Stomach (tissue), 9 donors: ENCODE measurements around the gene PARS2. TPM values are rescaled to one million over a fixed set of nuclear protein-coding genes. Genes with fewer than 3 reads are reported as not detected.
A peak's percentile ranks its signal among the peaks of the same experiment; 100 is the strongest.

Experiments
- DNase-seq, 2 donors: peaks; one replicate each; pipeline versions ENCODE4 v3.0.0 to v3.0.0-alpha.2; 2013 to 2019
- H3K27ac ChIP-seq, 5 donors: fragments of 200-600 bp in 4 of 5; sonication (generic) in 4 of 5; one replicate each; pipeline ENCODE4 v1.5.1; 2013 to 2019; ENCODE audit warnings: mild to moderate bottlenecking in 1 of 5, moderate library complexity in 1 of 5
- H3K27me3 ChIP-seq, 3 donors: fragments of 200-600 bp; sonication (generic); one replicate each; pipeline ENCODE4 v1.5.1; 2017 to 2019; ENCODE audit warnings: mixed run types in 1 of 3
- H3K36me3 ChIP-seq, 4 donors: fragments of 200-600 bp; sonication (generic); 1 replicate in 3 of 4; 2 replicates in 1 of 4; pipeline ENCODE4 v1.5.1; 2016 to 2019
- H3K4me1 ChIP-seq, 4 donors: fragments of 200-600 bp; sonication (generic); one replicate each; pipeline ENCODE4 v1.5.1; 2016 to 2019
- H3K4me3 ChIP-seq, 4 donors: fragments of 200-600 bp; sonication (generic) in 3 of 4; one replicate each; pipeline ENCODE4 v1.5.1; 2016 to 2019; ENCODE audit warnings: mild to moderate bottlenecking in 1 of 4
- H3K9me3 ChIP-seq, 4 donors: fragments of 200-600 bp; sonication (generic); one replicate each; pipeline ENCODE4 v1.5.1; 2016 to 2019
- EP300 ChIP-seq: sonication (generic); formaldehyde crosslinking; IDR thresholded peaks from one replicate; pipeline ENCODE4 v1.6.1; 2017; ENCODE audit warnings: antibody characterized with exemption
- POLR2A ChIP-seq, 4 donors: fragments of 450-650 bp; IDR thresholded peaks; one replicate each; pipeline ENCODE4 v1.6.1; 2016; ENCODE audit warnings: antibody characterized with exemption in 4 of 4, control low read depth in 2 of 4, mild to moderate bottlenecking in 1 of 4, moderate library complexity in 1 of 4
- POLR2AphosphoS5 ChIP-seq, 3 donors: sonication (generic); formaldehyde crosslinking; IDR thresholded peaks; one replicate each; pipeline ENCODE4 v1.6.1; 2016; ENCODE audit warnings: antibody characterized with exemption in 3 of 3
- whole genome bisulfite sequencing, 5 donors: extraction: QIAGEN DNeasy Blood & Tissue Kit in 3 of 5; methylation state at CpG; one replicate each; pipeline versions ENCODE4 v1.1.5 to v1.1.7; 2013 to 2018; 5-methylcytosine and 5-hydroxymethylcytosine counted together
- intact Hi-C: fragments of 100-400 bp; cut with DNase I; formaldehyde crosslinking; loops from one replicate; pipeline ENCODE4 v1.15.1; 2023; ENCODE audit warnings: low total_unique reads
- polyA plus RNA-seq, 3 donors: library from polyadenylated mRNA; stranded (reverse); fragments of 200-250 nt; gene quantifications; one replicate each; pipeline ENCODE4 v1.2.3, GENCODE V29; 2013
- total RNA-seq, 5 donors: library from RNA; depleted of rRNA; stranded (reverse); fragments of >200 nt; gene quantifications; one replicate each; pipeline versions ENCODE4 v1.1.0 to v1.2.3, GENCODE V29; 2014 to 2016
- TF ChIP-seq, protein P1 (sequence below), 7 experiments: fragments of 450-650 bp in 4 of 7; fragments of 200-600 bp in 3 of 7; sonication (generic) in 3 of 7; IDR thresholded peaks; one replicate each; pipeline ENCODE4 v1.5.1; 2016 to 2019; ENCODE audit warnings: antibody characterized with exemption in 7 of 7, control low read depth in 2 of 7, mild to moderate bottlenecking in 1 of 7
- donor health status: healthy with polysubstance abuse.
- donor health status: Bipolar disorder and iron deficiency.
- donor health status: healthy.

Gene PARS2
- total and polyA plus RNA-seq, 8 donors: 0.29 to 3.6 (median 1.8) TPM; not detected in 1

DNA sequence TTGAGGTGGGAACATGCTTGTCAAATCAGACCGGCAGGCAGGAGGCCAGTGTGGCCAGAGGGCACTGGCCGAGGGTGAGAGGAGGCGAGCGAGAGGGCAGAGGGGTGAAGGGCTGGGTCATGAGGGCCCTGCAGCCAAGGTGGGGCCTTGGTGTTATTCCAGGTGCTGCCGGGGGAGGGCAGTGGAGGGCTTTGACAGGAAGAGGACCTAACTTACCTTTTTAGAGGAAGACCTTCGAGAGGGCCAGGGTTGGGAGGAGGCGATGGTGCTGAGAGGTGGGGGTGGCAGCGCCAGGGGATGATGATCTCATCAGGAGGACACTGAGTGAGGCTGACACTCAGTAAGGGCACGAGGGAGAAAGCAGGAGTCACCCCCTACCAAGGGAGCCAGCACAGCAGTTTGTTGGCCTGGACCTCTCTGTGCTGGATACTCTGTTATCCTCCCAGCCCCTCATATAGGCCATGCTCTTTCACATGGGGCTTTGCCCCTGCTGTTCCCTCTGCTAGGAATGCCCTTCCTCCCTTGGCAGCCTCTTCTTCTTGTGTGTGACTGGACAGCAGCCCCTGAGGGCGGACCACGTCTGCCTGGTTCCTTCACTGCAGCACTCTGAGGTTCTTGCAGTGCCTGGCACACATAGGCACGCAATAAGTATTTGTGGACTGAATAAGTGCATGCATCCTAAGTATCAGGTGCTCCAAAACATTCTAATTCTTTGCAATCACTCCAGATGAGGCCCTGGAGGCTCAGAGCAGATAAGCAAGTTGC, 44.3 kb upstream of the PARS2 start:
- Histone ChIP-seq H3K9me3 (no peaks in the 10 kb centered on the region), H3K27me3 (peaks cover 0 to 8% (median 0%) of the 10 kb centered on the region in 3 donors), H3K27ac (no peak overlapping the region), H3K36me3 (no peaks in the 10 kb centered on the region), H3K4me3 (no peak overlapping the region), H3K4me1 (peaks cover 0 to 29% (median 3%) of the 10 kb centered on the region in 4 donors)
- peak in 1 of 2 donors; percentile 20 for DNase-seq
- WGBS, 5 donors: 68 to 90% (median 78%) methylated on average over 12 of the region's 12 CpGs
- intact Hi-C loops: no loop called here
- TF ChIP-seq, protein P1, sequence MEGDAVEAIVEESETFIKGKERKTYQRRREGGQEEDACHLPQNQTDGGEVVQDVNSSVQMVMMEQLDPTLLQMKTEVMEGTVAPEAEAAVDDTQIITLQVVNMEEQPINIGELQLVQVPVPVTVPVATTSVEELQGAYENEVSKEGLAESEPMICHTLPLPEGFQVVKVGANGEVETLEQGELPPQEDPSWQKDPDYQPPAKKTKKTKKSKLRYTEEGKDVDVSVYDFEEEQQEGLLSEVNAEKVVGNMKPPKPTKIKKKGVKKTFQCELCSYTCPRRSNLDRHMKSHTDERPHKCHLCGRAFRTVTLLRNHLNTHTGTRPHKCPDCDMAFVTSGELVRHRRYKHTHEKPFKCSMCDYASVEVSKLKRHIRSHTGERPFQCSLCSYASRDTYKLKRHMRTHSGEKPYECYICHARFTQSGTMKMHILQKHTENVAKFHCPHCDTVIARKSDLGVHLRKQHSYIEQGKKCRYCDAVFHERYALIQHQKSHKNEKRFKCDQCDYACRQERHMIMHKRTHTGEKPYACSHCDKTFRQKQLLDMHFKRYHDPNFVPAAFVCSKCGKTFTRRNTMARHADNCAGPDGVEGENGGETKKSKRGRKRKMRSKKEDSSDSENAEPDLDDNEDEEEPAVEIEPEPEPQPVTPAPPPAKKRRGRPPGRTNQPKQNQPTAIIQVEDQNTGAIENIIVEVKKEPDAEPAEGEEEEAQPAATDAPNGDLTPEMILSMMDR (IDR thresholded peaks at IDR 0.05): no peak
- no peak for TF ChIP-seq EP300
- TF ChIP-seq POLR2AphosphoS5 (IDR thresholded peaks at IDR 0.05): no peak
- TF ChIP-seq POLR2A (IDR thresholded peaks at IDR 0.05): no peak

GRCh38 chr1:54807756-54808155, 43.4 kb upstream of the PARS2 start:
- intact Hi-C loops: no loop called here
- Histone ChIP-seq H3K4me3 (no peak overlapping the region), H3K27ac (peak overlapping the region in 3 of 5 donors; percentile 16 to 53 (median 43)), H3K9me3 (no peaks in the 10 kb centered on the region), H3K4me1 (peaks cover 0 to 30% (median 3%) of the 10 kb centered on the region in 4 donors), H3K36me3 (no peaks in the 10 kb centered on the region), H3K27me3 (peaks cover 0 to 8% (median 0%) of the 10 kb centered on the region in 3 donors)
- TF ChIP-seq POLR2AphosphoS5 (IDR thresholded peaks at IDR 0.05) (no peak), POLR2A (IDR thresholded peaks at IDR 0.05) (no peak), EP300 (no peak)
- TF ChIP-seq, protein P1 (IDR thresholded peaks at IDR 0.05): no peak
- DNase-seq: peak in 1 of 2 donors; percentile 23
- WGBS, 5 donors: 78 to 93% (median 81%) methylated on average over 6 to 7 of the region's 7 CpGs

- WGBS, 5 donors: 56 to 61% (median 56%) methylated on average over 5 to 11 of the region's 11 CpGs
- no peaks in the 10 kb centered on the region for H3K9me3 ChIP-seq
- peak overlapping the region in 3 of 5 donors; percentile 16 to 53 (median 43) for H3K27ac ChIP-seq
- no peaks in the 10 kb centered on the region for H3K36me3 ChIP-seq
- H3K4me3 ChIP-seq: no peak overlapping the region
- peaks cover 0 to 8% (median 0%) of the 10 kb centered on the region in 3 donors for H3K27me3 ChIP-seq
- intact Hi-C loops: no loop called here
- peaks cover 0 to 30% (median 4%) of the 10 kb centered on the region in 4 donors for H3K4me1 ChIP-seq
- TF ChIP-seq POLR2A (IDR thresholded peaks at IDR 0.05): no peak
- no peak for TF ChIP-seq POLR2AphosphoS5 (IDR thresholded peaks at IDR 0.05)
- TF ChIP-seq EP300: no peak
- TF ChIP-seq, protein P1 (IDR thresholded peaks at IDR 0.05): no peak
- DNase-seq: peak; percentile 63 to 64
Measured at GRCh38 chr1:54806931-54807611, 42.7 kb upstream of the PARS2 start.

GRCh38 chr1:54805981-54806381, 41.7 kb upstream of the PARS2 start:
- intact Hi-C loops: no loop called here
- WGBS, 5 donors: 77 to 85% (median 80%) methylated on average over 27 to 35 of the region's 35 CpGs

More at GRCh38 chr1:54805981-54806381, 41.7 kb upstream of the PARS2 start:
- Histone ChIP-seq H3K9me3 (no peaks in the 10 kb centered on the region), H3K36me3 (no peaks in the 10 kb centered on the region), H3K4me1 (peaks cover 3 to 41% (median 14%) of the 10 kb centered on the region in 4 donors), H3K4me3 (no peak overlapping the region), H3K27ac (no peak overlapping the region), H3K27me3 (peaks cover 0 to 18% (median 3%) of the 10 kb centered on the region in 3 donors)
- TF ChIP-seq, protein P1 (IDR thresholded peaks at IDR 0.05): no peak
- TF ChIP-seq POLR2A (IDR thresholded peaks at IDR 0.05) (no peak), EP300 (no peak), POLR2AphosphoS5 (IDR thresholded peaks at IDR 0.05) (no peak)
- peak in 1 of 2 donors; percentile 22 for DNase-seq
